HCT116 (cell line): Measurements from ENCODE around the gene SEMA6A. TPM values are rescaled to one million over a fixed set of nuclear protein-coding genes. Genes with fewer than 3 reads are reported as not detected.

Experiments
- ATAC-seq: fragments of 200-7000 bp; cut with Tn5 transposase; 2 replicates; pipeline ENCODE4 v1.9.1; 2020; ENCODE audit warnings: mild to moderate bottlenecking, moderate library complexity
- BruUV-seq: library from RNA; stranded (reverse); fragments of 400-500 nt; replicated peaks from 2 replicates; lab custom pipeline; 2021; lab: Mats Ljungman, UMichigan
- CTCF ChIA-PET: fragments of 300-600 bp; sonication (Branson Sonifier 250); formaldehyde crosslinking; loops from one replicate; lab custom pipeline; 2021; ENCODE audit warnings: antibody characterized with exemption; lab: Charles Lee
- POLR2A ChIA-PET: fragments of 300-600, 350-600 bp; sonication (Branson Sonifier 250); formaldehyde crosslinking; loops from one replicate; lab custom pipeline; 2021; ENCODE audit warnings: antibody characterized with exemption; lab: Charles Lee
- RAD21 ChIA-PET, 2 experiments: fragments of 300-600 bp; sonication (Branson Sonifier 250); formaldehyde crosslinking; loops; one replicate each; lab custom pipeline; 2023; ENCODE audit warnings: low total read pairs in 2 of 2; ENCODE audit not compliant: uncharacterized antibody in 2 of 2, unreplicated experiment in 2 of 2, low non-redundant PET in 1 of 2; lab: Charles Lee
- DNase-seq: peaks from one replicate; pipeline ENCODE4 v3.0.0-alpha.2; 2010; ENCODE audit warnings: low read depth, low spot score
- H2AFZ ChIP-seq: fragments of 200-600 bp; shearing (Covaris generic), sonication (generic); 2 replicates; pipeline ENCODE4 v1.6.1; 2017; ENCODE audit warnings: low read depth, mixed run types, mixed read lengths, antibody characterized with exemption, low read length; ENCODE audit not compliant: poor library complexity, severe bottlenecking
- H3K27ac ChIP-seq: 2 replicates; pipeline ENCODE4 v1.5.1; 2012; ENCODE audit warnings: low read depth, low read length
- H3K27me3 ChIP-seq: fragments of 200-600 bp; sonication (generic); 2 replicates; pipeline ENCODE4 v1.6.1; 2016; ENCODE audit warnings: mixed run types, low read length, mixed read lengths; ENCODE audit not compliant: insufficient read depth
- H3K36me3 ChIP-seq, 2 experiments: fragments of 200-500 bp in 1 of 2; fragments of 200-600 bp in 1 of 2; sonication (Bioruptor generic) in 1 of 2; sonication (generic) in 1 of 2; 2 replicates each; pipeline versions ENCODE4 v1.5.1 to v1.6.1; 2014 to 2016; ENCODE audit warnings: low read length in 2 of 2, inconsistent platforms in 1 of 2, mixed read lengths in 1 of 2, mixed run types in 1 of 2; ENCODE audit not compliant: insufficient read depth in 2 of 2, control insufficient read depth in 1 of 2
- H3K4me1 ChIP-seq, 2 experiments: fragments of 200-600 bp in 1 of 2; sonication (generic) in 1 of 2; 2 replicates each; pipeline versions ENCODE4 v1.5.1 to v1.6.1; 2012 to 2017; ENCODE audit warnings: low read length in 2 of 2, inconsistent platforms in 1 of 2, mild to moderate bottlenecking in 1 of 2, mixed read lengths in 1 of 2, mixed run types in 1 of 2, moderate library complexity in 1 of 2; ENCODE audit not compliant: insufficient read depth in 2 of 2, control insufficient read depth in 1 of 2
- H3K4me2 ChIP-seq: fragments of 200-600 bp; sonication (generic); 2 replicates; pipeline ENCODE4 v1.6.1; 2017; ENCODE audit warnings: mixed run types, low read length, mixed read lengths
- H3K4me3 ChIP-seq, 2 experiments: fragments of 200-600 bp in 1 of 2; sonication (generic) in 1 of 2; replicated peaks in 1 of 2; 2 replicates each; pipeline ENCODE4 v1.5.1; 2011 to 2016; ENCODE audit warnings: low read length in 2 of 2, control low read depth in 1 of 2, low read depth in 1 of 2, mild to moderate bottlenecking in 1 of 2, mixed read lengths in 1 of 2, mixed run types in 1 of 2
- H3K79me2 ChIP-seq: fragments of 200-600 bp; sonication (generic); 2 replicates; pipeline ENCODE4 v1.6.1; 2017; ENCODE audit warnings: mild to moderate bottlenecking, mixed run types, low read length, moderate library complexity, mixed read lengths; ENCODE audit not compliant: insufficient read depth
- H3K9ac ChIP-seq: fragments of 200-600 bp; sonication (generic); 2 replicates; pipeline ENCODE4 v1.6.1; 2016; ENCODE audit warnings: low read length, mixed read lengths
- H3K9me2 ChIP-seq: fragments of 200-600 bp; sonication (generic), shearing (Covaris generic); 2 replicates; pipeline ENCODE4 v1.6.1; 2017; ENCODE audit warnings: mixed run types, mild to moderate bottlenecking, moderate library complexity; ENCODE audit not compliant: insufficient read depth
- H3K9me3 ChIP-seq, 2 experiments: fragments of 200-500 bp in 1 of 2; fragments of 200-600 bp in 1 of 2; sonication (Bioruptor generic) in 1 of 2; sonication (generic) in 1 of 2; 2 replicates each; pipeline ENCODE4 v1.6.1; 2014 to 2017; ENCODE audit warnings: low read length in 2 of 2, mixed read lengths in 2 of 2, inconsistent platforms in 1 of 2, low read depth in 1 of 2, mild to moderate bottlenecking in 1 of 2, mixed run types in 1 of 2, moderate library complexity in 1 of 2; ENCODE audit not compliant: control insufficient read depth in 1 of 2, insufficient read depth in 1 of 2
- H4K20me1 ChIP-seq: fragments of 200-600 bp; sonication (generic), shearing (Covaris generic); 2 replicates; pipeline ENCODE4 v1.6.1; 2017; ENCODE audit warnings: mixed run types, mild to moderate bottlenecking, moderate library complexity; ENCODE audit not compliant: insufficient read depth
- CBX3 ChIP-seq: IDR thresholded peaks from 2 replicates; pipeline ENCODE4 v1.6.1; 2012; ENCODE audit warnings: low read depth
- JUND ChIP-seq: IDR thresholded peaks from 2 replicates; pipeline ENCODE4 v1.6.1; 2012
- TCF7L2 ChIP-seq: IDR thresholded peaks from 2 replicates; pipeline ENCODE4 v1.7.0; 2011; ENCODE audit warnings: borderline replicate concordance, inconsistent platforms; ENCODE audit not compliant: insufficient read depth, insufficient read length; ENCODE audit errors: extremely low read depth
- intact Hi-C: fragments of 100-400 bp; cut with micrococcal nuclease; formaldehyde crosslinking; loops from 2 replicates; pipeline ENCODE4 v1.10.0; 2022
- total RNA-seq: library from RNA; stranded (reverse); gene quantifications from one replicate; pipeline ENCODE4 v1.2.1, GENCODE V29; 2021; ENCODE audit not compliant: unreplicated experiment
- TF ChIP-seq, protein P1 (sequence below): IDR thresholded peaks from 2 replicates; pipeline ENCODE4 v1.6.1; 2012; ENCODE audit warnings: low read depth
- TF ChIP-seq, protein P2 (sequence below): IDR thresholded peaks from 2 replicates; pipeline ENCODE4 v1.6.1; 2012

Gene SEMA6A
- total RNA-seq, 1 experiment from 2014 or later, result 6.7 TPM

DNA sequence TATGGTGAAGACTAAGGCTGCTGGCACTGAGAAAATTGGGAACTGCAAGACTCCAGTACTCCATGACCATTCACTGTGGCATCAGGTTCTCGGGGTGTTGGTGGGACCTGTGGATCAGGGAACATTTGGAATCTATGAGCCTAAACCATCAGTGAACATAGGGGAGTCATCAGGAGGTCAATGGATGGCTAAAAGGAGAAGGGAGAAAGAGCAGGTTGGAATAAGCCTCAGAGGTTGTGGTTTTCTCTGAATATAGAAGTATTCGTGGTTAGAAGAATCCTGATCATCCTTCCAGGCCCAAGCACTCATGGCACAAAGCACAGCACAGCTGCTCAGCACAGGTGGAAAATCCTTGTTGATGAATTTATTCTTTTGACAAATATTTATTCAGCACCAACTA lies 156.6 kb downstream of the SEMA6A start (continued):
- no peak for TF ChIP-seq CBX3

DNA sequence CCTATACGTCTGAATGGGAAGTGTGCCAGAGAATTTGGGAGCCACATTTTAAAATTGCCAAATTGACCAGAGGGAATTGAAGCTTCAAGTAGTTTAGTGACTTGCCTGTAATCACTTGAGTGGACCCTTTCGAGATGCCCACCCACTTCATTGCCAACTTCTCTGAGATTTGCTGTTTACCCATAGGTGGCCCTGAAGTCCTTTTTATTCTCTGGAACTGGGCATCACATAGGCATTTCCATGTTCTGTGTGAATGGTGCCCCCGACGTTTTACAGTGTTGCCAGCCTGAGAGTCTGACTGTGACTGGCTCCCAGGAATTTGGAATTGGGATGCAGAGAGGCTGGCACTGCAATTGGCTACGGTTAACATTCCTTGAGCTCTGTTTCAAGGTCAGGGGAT lies 158.6 kb downstream of the SEMA6A start:
- Histone ChIP-seq H3K27me3 (no peaks in the 10 kb centered on the region), H3K9ac (no peak overlapping the region), H3K4me3 (no peak overlapping the region), H4K20me1 (no peaks in the 10 kb centered on the region), H3K27ac (no peak overlapping the region), H3K79me2 (no peaks in the 10 kb centered on the region), H3K4me2 (no peak overlapping the region), H3K36me3 (no peaks in the 10 kb centered on the region; a peak in 1 of 4 replicates), H2AFZ (no peak overlapping the region), H3K9me3 (no peaks in the 10 kb centered on the region), H3K4me1 (no peaks in the 10 kb centered on the region), H3K9me2 (no peaks in the 10 kb centered on the region)
- BruUV-seq, result no TSS peak
- RAD21 ChIA-PET, result no interaction called here
- no peak for ATAC-seq
- intact Hi-C loops, result no loop called here
- POLR2A ChIA-PET, result no interaction called here
- TF ChIP-seq, protein P1, sequence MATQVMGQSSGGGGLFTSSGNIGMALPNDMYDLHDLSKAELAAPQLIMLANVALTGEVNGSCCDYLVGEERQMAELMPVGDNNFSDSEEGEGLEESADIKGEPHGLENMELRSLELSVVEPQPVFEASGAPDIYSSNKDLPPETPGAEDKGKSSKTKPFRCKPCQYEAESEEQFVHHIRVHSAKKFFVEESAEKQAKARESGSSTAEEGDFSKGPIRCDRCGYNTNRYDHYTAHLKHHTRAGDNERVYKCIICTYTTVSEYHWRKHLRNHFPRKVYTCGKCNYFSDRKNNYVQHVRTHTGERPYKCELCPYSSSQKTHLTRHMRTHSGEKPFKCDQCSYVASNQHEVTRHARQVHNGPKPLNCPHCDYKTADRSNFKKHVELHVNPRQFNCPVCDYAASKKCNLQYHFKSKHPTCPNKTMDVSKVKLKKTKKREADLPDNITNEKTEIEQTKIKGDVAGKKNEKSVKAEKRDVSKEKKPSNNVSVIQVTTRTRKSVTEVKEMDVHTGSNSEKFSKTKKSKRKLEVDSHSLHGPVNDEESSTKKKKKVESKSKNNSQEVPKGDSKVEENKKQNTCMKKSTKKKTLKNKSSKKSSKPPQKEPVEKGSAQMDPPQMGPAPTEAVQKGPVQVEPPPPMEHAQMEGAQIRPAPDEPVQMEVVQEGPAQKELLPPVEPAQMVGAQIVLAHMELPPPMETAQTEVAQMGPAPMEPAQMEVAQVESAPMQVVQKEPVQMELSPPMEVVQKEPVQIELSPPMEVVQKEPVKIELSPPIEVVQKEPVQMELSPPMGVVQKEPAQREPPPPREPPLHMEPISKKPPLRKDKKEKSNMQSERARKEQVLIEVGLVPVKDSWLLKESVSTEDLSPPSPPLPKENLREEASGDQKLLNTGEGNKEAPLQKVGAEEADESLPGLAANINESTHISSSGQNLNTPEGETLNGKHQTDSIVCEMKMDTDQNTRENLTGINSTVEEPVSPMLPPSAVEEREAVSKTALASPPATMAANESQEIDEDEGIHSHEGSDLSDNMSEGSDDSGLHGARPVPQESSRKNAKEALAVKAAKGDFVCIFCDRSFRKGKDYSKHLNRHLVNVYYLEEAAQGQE, result no peak
- TF ChIP-seq, protein P2, sequence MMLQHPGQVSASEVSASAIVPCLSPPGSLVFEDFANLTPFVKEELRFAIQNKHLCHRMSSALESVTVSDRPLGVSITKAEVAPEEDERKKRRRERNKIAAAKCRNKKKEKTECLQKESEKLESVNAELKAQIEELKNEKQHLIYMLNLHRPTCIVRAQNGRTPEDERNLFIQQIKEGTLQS, result no peak
- no peak for TF ChIP-seq JUND
- TF ChIP-seq TCF7L2, result no peak
- CTCF ChIA-PET, result no interaction called here
- DNase-seq, result no peak
